ENCODE results near the gene SELENOO.

Gene SELENOO

GRCh38 chr22:50247748-50248147 lies 46.9 kb downstream of the SELENOO start:
- Histone ChIP-seq H3K27ac (no peak overlapping the region), H3K4me1 (peaks cover 0 to 64% (median 46%) of the 10 kb centered on the region in 4 donors), H3K27me3 (no peaks in the 10 kb centered on the region), H3K4me3 (no peak overlapping the region), H3K36me3 (peaks cover 0 to 16% (median 5%) of the 10 kb centered on the region in 3 donors), H3K9me3 (no peaks in the 10 kb centered on the region)
- no peak for TF ChIP-seq CTCF (IDR thresholded peaks at IDR 0.05)
- intact Hi-C loops (cut with DNase I; ENCODE audit: low total_unique reads): loop anchor here (10.0 kb wide), 1 partner anchor 257 kb away; the partner anchor contains the start of genes LMF2 and NCAPH2
- no peak for DNase-seq

GRCh38 chr22:50248196-50249081 lies 47.6 kb downstream of the SELENOO start:
- Histone ChIP-seq H3K9me3 (no peaks in the 10 kb centered on the region), H3K36me3 (peaks cover 0 to 16% (median 5%) of the 10 kb centered on the region in 3 donors), H3K4me3 (no peak overlapping the region), H3K27ac (no peak overlapping the region), H3K27me3 (no peaks in the 10 kb centered on the region), H3K4me1 (peaks cover 0 to 58% (median 41%) of the 10 kb centered on the region in 4 donors)
- no peak for TF ChIP-seq CTCF (IDR thresholded peaks at IDR 0.05)
- intact Hi-C loops (cut with DNase I; ENCODE audit: low total_unique reads): loop anchor here (10.0 kb wide), 1 partner anchor 256 kb away; the partner anchor contains the start of genes LMF2 and NCAPH2
- DNase-seq: no peak

- H3K27ac ChIP-seq: no peak overlapping the region
- no peaks in the 10 kb centered on the region for H3K9me3 ChIP-seq
- TF ChIP-seq CTCF (IDR thresholded peaks at IDR 0.05): no peak
- H3K4me1 ChIP-seq: peaks cover 0 to 52% (median 36%) of the 10 kb centered on the region in 4 donors
- peaks cover 0 to 16% (median 5%) of the 10 kb centered on the region in 3 donors for H3K36me3 ChIP-seq
- DNase-seq: no peak
- peak overlapping the region; percentile 66 to 70 for H3K4me3 ChIP-seq
- intact Hi-C loops (cut with DNase I; ENCODE audit: low total_unique reads): loop anchor here (10.0 kb wide), 2 partner anchors 195 to 255 kb away; partner anchors contain the start of genes LMF2 and NCAPH2
- H3K27me3 ChIP-seq: no peaks in the 10 kb centered on the region
Observed at GRCh38 chr22:50249341-50250248, 48.8 kb downstream of the SELENOO start.

GRCh38 chr22:50250249-50250554 lies 49.4 kb downstream of the SELENOO start:
- Histone ChIP-seq H3K27me3 (no peaks in the 10 kb centered on the region), H3K4me3 (peak overlapping the region; percentile 66 to 70), H3K9me3 (no peaks in the 10 kb centered on the region), H3K27ac (peak overlapping the region; percentile 70 to 76), H3K36me3 (peaks cover 0 to 16% (median 5%) of the 10 kb centered on the region in 3 donors), H3K4me1 (peaks cover 0 to 52% (median 36%) of the 10 kb centered on the region in 4 donors)
- no peak for DNase-seq
- intact Hi-C loops (cut with DNase I; ENCODE audit: low total_unique reads): loop anchor here (10.0 kb wide), 1 partner anchor 195 kb away; no protein-coding TSS in a partner anchor
- TF ChIP-seq CTCF (IDR thresholded peaks at IDR 0.05): no peak
